Activated T-cell treated with anti-CD3 and anti-CD28 coated beads, Interleukin-2, amount 50 U/mL, for 24 hours (primary cell): ENCODE data around the gene CCNI.
A peak's percentile ranks its signal among the peaks of the same experiment; 100 is the strongest.

Experiments used
- DNase-seq: peaks from one replicate; pipeline ENCODE4 v3.0.0-alpha.2; 2020
- H3K27ac Mint-ChIP-seq: 2 replicates; pipeline ENCODE4 v1.8.0; 2020; ENCODE audit warnings: mild to moderate bottlenecking, mixed read lengths
- H3K27me3 Mint-ChIP-seq: 2 replicates; pipeline ENCODE4 v1.8.0; 2020; ENCODE audit warnings: mixed read lengths
- H3K36me3 Mint-ChIP-seq: 2 replicates; pipeline ENCODE4 v1.8.0; 2020; ENCODE audit warnings: low read depth, mixed read lengths
- H3K4me1 Mint-ChIP-seq: 2 replicates; pipeline ENCODE4 v1.8.0; 2020; ENCODE audit warnings: low read depth, mixed read lengths
- H3K4me3 Mint-ChIP-seq: 2 replicates; pipeline ENCODE4 v1.8.0; 2020; ENCODE audit warnings: mild to moderate bottlenecking, moderate library complexity, mixed read lengths
- H3K9me3 Mint-ChIP-seq: 2 replicates; pipeline ENCODE4 v1.8.0; 2020; ENCODE audit warnings: mixed read lengths

The CCNI gene

DNA sequence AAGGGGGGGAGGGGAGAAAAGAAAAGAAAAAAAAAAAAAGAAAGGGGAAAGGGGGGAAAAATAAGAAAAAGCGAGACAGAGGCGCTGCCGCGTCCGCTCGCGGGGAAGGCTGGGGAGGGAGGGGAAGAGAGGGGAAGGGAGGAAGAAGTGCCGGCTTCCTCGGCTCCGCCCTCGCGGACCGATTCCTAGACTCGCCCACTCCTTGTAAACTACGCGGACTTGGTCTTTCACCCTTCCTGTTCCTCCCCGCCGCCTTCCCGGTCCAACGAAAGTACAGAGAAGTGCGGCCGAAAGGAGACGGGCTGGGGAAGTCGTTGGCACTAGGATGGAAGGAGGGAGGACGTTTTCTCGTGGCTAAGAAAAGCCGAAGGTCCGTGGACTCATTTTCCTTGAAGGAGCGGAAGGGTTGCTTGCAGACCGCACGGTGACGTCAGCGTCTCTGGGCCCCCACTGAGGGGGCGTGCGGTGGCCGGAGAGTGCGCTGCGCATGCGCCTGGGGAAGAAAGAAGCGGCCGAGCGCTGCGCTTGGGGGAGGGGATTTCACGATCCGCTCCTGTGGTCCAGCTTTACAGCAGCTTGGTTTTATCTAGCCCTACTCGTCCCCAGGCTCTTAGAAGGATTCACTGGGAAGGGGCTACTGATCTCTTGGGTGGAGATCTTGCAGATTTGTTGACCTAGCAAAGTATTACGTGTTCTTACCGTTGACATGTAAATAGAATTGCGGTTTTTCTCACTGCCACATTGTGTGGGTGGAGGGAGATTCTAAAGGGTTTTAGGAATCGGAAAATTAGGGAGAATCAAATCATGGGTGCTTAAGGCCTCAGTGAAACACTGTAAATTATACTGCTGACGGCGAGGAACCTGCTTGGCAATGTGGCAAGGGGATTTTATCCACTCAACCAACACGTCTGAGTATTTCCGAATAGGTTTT, at the start of gene CCNI:
Gene CCNI (minus strand): TSS at position 121 of the 931 bp plus-strand sequence. CDS start 9,627 bp downstream, outside the sequence.
- Mint-ChIP-seq H3K4me3 (no peak within 1 kb of the TSS), H3K27ac (peak within 1 kb of the TSS; percentile 100), H3K9me3 (no peaks in the 10 kb centered on the region), H3K36me3 (peaks cover 18% of the 10 kb centered on the region), H3K4me1 (peaks cover 51% of the 10 kb centered on the region), H3K27me3 (no peaks in the 10 kb centered on the region)
- peak; percentile 97 for DNase-seq

DNA sequence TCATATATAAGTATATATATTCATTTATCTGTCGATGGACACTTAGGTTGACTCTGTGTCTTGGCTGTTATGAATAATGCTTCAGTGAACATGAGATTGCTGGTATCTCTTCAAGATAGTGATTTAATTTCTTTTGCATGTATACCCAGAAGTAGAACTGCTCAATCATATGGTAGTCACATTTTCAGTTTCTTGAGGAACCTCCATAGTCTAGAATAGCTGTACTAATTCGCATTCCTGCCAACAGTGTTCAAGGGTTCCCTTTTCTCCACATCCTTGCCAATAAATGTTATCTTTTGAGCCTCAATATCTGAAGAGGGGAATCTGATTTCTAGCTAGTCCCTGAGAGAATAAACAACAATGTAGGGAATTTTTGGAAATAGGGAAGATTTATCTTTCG, 48.8 kb upstream of the CCNI start:
- Mint-ChIP-seq H3K4me1 (peaks cover 12% of the 10 kb centered on the region), H3K36me3 (no peaks in the 10 kb centered on the region), H3K27me3 (peaks cover 5% of the 10 kb centered on the region), H3K9me3 (no peaks in the 10 kb centered on the region), H3K4me3 (no peak overlapping the region), H3K27ac (no peak overlapping the region)
- DNase-seq = no peak

DNA sequence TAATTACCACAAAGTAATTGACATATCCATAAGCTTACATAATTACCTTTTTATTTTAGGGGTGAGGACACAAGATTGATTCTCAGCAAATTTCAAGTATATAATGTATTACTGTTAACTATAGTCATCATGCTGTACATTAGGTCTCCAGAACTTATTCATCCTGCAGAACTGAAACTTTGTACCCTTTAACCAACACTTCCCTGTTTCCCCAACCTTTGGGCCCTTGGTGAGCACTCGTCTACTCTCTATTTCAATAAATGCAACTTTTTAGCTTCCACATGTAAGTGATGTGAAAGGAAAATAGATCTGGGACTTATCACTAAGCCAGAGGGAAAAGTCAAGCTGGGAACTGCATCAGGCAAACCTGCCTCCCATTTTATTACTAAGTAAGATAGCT, 47.6 kb upstream of the CCNI start:
- H3K36me3 Mint-ChIP-seq = no peaks in the 10 kb centered on the region
- peaks cover 12% of the 10 kb centered on the region for H3K4me1 Mint-ChIP-seq
- H3K9me3 Mint-ChIP-seq = no peaks in the 10 kb centered on the region
- DNase-seq = no peak
- peaks cover 5% of the 10 kb centered on the region for H3K27me3 Mint-ChIP-seq
- H3K4me3 Mint-ChIP-seq = no peak overlapping the region
- no peak overlapping the region for H3K27ac Mint-ChIP-seq

DNA sequence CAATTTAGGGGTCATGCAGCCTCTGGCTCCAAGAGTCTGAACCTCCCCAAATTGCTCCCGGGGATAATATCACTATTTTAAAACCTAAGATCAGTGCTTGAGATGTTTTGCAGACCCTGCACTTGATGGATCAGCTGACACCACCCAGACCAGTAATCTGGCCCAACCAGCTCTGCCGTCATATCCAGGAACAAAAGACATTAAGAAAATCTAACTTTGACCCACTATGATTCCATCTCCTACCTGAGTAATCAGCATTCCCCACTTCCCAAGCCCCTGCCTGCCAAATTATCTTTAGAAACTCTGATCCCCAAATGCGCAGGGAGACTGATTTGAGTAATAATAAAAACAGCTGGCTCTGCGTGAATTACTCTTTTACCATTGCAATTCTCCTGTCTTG, 46.9 kb upstream of the CCNI start:
- Mint-ChIP-seq H3K4me3 (no peak overlapping the region), H3K4me1 (peaks cover 9% of the 10 kb centered on the region), H3K36me3 (no peaks in the 10 kb centered on the region), H3K9me3 (no peaks in the 10 kb centered on the region), H3K27me3 (peaks cover 5% of the 10 kb centered on the region), H3K27ac (no peak overlapping the region)
- no peak for DNase-seq

DNA sequence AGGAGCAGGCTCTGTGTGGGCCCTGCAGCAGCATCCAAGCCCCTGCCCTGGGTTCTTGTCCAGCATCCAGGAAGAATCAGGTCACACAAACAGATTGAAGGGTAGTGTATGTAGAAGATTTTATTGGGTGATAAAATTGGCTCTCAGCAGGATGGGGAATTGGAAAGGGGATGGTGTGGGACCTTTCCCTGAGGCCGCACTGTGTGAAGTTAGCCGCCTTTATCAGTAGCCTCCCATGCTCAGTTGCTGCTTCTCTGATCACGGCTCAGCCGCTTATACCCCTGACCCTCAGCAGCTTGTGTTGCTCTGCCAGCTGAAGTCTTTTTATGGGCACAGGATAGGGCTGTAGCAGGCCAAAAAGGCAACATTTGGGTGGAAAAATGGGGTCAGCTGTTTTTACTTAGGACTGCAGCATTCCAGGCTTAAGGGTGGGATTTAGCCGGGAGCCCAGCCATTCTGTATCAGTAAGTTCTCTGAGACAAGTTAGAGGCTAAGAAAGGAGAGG, 46.0 kb upstream of the CCNI start:
- Mint-ChIP-seq H3K27me3 (peaks cover 5% of the 10 kb centered on the region), H3K4me3 (no peak overlapping the region), H3K9me3 (no peaks in the 10 kb centered on the region), H3K27ac (no peak overlapping the region), H3K4me1 (peaks cover 1% of the 10 kb centered on the region), H3K36me3 (no peaks in the 10 kb centered on the region)
- DNase-seq = no peak

- H3K4me3 Mint-ChIP-seq = no peak overlapping the region
- no peak for DNase-seq
- no peaks in the 10 kb centered on the region for H3K36me3 Mint-ChIP-seq
- no peaks in the 10 kb centered on the region for H3K9me3 Mint-ChIP-seq
- no peaks in the 10 kb centered on the region for H3K4me1 Mint-ChIP-seq
- H3K27me3 Mint-ChIP-seq = peaks cover 5% of the 10 kb centered on the region
- H3K27ac Mint-ChIP-seq = no peak overlapping the region
Observed at GRCh38 chr4:77120886-77121508, 45.2 kb upstream of the CCNI start.

- no peaks in the 10 kb centered on the region for H3K36me3 Mint-ChIP-seq
- H3K27ac Mint-ChIP-seq = no peak overlapping the region
- no peaks in the 10 kb centered on the region for H3K9me3 Mint-ChIP-seq
- DNase-seq = no peak
- H3K27me3 Mint-ChIP-seq = peaks cover 5% of the 10 kb centered on the region
- H3K4me3 Mint-ChIP-seq = no peak overlapping the region
- H3K4me1 Mint-ChIP-seq = no peaks in the 10 kb centered on the region
Observed at GRCh38 chr4:77117721-77118120, 41.9 kb upstream of the CCNI start.

- Mint-ChIP-seq H3K4me3 (no peak overlapping the region), H3K9me3 (no peaks in the 10 kb centered on the region), H3K27ac (no peak overlapping the region), H3K4me1 (no peaks in the 10 kb centered on the region), H3K27me3 (peaks cover 4% of the 10 kb centered on the region), H3K36me3 (no peaks in the 10 kb centered on the region)
- DNase-seq = no peak
Observed at GRCh38 chr4:77113069-77113468, 37.3 kb upstream of the CCNI start.

DNA sequence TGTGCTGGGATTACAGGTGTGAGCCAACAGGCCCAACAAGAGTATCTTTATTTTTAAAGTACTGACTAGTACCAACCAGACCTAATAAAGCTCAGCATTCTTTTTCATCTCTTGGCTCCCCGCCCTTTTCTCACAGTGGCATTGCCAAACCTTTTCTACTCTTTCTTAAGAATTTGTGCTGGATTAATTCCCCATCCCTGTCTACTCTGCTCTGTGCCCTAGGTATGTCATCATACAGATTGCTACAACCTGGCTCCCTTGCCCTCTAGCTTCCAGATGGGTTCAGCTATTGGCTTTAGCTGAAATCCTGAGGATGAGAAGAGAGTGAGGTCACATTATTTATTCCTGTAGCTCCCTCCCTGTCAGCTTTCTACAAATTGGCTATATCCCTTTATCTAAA, 34.9 kb upstream of the CCNI start:
- Mint-ChIP-seq H3K36me3 (no peaks in the 10 kb centered on the region), H3K4me1 (no peaks in the 10 kb centered on the region), H3K27ac (no peak overlapping the region), H3K27me3 (peaks cover 8% of the 10 kb centered on the region), H3K9me3 (no peaks in the 10 kb centered on the region), H3K4me3 (no peak overlapping the region)
- no peak for DNase-seq

DNA sequence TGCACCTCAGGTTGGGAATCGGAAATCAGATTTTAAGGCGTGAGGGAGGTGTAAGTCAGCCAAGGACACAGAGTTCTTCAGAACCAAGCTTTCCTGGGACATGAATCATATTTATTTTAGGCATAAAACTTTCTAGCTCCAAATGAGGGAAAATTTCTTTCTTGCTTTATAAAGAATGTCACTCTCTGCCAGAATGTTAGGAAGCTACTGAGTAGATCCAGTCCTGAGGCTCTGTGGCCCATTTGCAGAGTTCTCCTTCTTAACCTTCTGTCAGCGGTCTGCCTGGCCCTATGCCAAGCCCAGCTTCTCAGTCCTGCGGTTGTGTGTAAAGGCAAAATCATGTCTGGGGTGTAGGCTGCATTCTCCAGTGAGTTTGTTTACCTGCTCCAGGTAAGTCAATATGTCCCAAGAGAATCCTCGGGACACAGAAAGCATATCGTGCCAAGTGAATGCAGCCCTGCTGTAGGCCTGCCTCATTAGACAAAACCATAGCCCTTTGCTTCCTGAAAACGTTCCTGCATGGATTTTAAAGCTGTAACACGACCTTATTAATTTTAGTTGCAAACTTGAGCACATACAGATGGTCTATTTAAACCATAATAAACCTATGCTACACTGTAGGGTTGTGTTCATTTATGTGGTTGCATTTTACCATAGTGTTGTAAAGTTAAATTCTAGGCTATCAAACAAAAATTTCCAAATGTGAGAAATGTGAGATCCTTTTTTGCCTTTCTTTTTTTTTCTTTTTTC, 29.2 kb upstream of the CCNI start:
- no peak overlapping the region for H3K27ac Mint-ChIP-seq
- H3K36me3 Mint-ChIP-seq = no peaks in the 10 kb centered on the region
- H3K4me1 Mint-ChIP-seq = peaks cover 9% of the 10 kb centered on the region
- no peak for DNase-seq
- peaks cover 8% of the 10 kb centered on the region for H3K27me3 Mint-ChIP-seq
- H3K9me3 Mint-ChIP-seq = no peaks in the 10 kb centered on the region
- no peak overlapping the region for H3K4me3 Mint-ChIP-seq

GRCh38 chr4:77104388-77104787, 28.6 kb upstream of the CCNI start:
- Mint-ChIP-seq H3K4me3 (no peak overlapping the region), H3K4me1 (peaks cover 10% of the 10 kb centered on the region), H3K36me3 (no peaks in the 10 kb centered on the region), H3K27me3 (peaks cover 8% of the 10 kb centered on the region), H3K27ac (no peak overlapping the region), H3K9me3 (no peaks in the 10 kb centered on the region)
- no peak for DNase-seq

- Mint-ChIP-seq H3K4me1 (peaks cover 14% of the 10 kb centered on the region), H3K36me3 (no peaks in the 10 kb centered on the region), H3K27ac (no peak overlapping the region), H3K4me3 (no peak overlapping the region), H3K27me3 (no peaks in the 10 kb centered on the region), H3K9me3 (no peaks in the 10 kb centered on the region)
- no peak for DNase-seq
Observed at GRCh38 chr4:77100234-77100633, 24.4 kb upstream of the CCNI start.

GRCh38 chr4:77097611-77098010, 21.8 kb upstream of the CCNI start:
- Mint-ChIP-seq H3K27ac (no peak overlapping the region), H3K4me3 (no peak overlapping the region), H3K9me3 (no peaks in the 10 kb centered on the region), H3K36me3 (no peaks in the 10 kb centered on the region), H3K4me1 (peaks cover 19% of the 10 kb centered on the region), H3K27me3 (no peaks in the 10 kb centered on the region)
- DNase-seq = no peak

DNA sequence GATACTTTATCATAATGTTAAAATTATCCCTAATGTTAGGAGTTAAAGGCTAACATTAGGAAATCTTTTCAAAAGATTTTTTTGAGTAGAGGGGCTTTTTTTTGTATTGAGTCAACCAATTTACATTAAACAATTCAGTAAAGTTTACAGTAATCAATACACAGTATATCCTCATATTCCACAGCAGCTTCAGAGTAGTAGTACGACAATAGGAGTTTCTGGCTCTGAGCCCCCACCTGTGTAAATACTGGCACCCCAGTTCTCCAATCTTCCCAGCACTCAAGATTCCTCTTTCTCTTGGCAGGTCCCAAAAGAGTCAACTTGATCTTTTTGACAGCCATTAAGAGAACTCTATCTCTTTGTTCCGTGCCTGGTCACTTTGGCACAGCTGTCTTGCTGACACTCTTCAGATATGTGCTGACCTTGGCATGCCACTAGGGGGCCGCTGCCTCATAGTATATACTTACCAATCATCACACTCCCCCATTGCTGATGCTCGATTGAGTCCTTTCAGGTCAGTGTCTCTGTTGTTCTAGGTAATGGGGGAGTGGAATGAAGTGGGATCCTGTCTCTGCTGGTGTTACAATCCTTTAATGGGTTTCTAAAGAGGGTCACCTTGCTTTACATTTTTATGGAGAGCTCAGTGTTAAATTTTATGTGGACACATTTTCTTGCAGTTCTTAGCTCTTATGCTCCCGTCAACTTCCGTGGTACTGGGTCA, 19.5 kb upstream of the CCNI start:
- Mint-ChIP-seq H3K4me1 (peaks cover 13% of the 10 kb centered on the region), H3K9me3 (no peaks in the 10 kb centered on the region), H3K27ac (no peak overlapping the region), H3K36me3 (no peaks in the 10 kb centered on the region), H3K27me3 (no peaks in the 10 kb centered on the region), H3K4me3 (no peak overlapping the region)
- peak; percentile 73 for DNase-seq
